ENCODE measurements around the gene TCERG1L.

GRCh38 chr10:131109726-131110125 is 201.8 kb downstream of the TCERG1L start:
- no peak for TF ChIP-seq CTCF (conservative IDR thresholded peaks at IDR 0.05)
- TF ChIP-seq EZH2 (IDR thresholded peaks at IDR 0.05; ENCODE audit: low read depth) = no peak

Data from PC-9 (cell line).